GM13977 (cell line): ENCODE results near the gene CRYBA4.

Source experiments
- DNase-seq: peaks from one replicate; pipeline ENCODE4 v3.0.0; 2012; ENCODE audit warnings: low spot score
- CTCF ChIP-seq: IDR thresholded peaks from 2 replicates; pipeline ENCODE4 v1.5.1; 2012; ENCODE audit warnings: mild to moderate bottlenecking, control low read depth; ENCODE audit not compliant: insufficient read depth; ENCODE audit errors: extremely low read depth, missing control alignments
- in situ Hi-C: fragments of 300-500 bp; cut with MboI; formaldehyde crosslinking; loops from one replicate; pipeline ENCODE4 v1.12.0; 2022; ENCODE audit warnings: low sequenced_read_pairs, low pct_unique_long_range_greater_than_20kb, mixed read lengths, inconsistent platforms; ENCODE audit not compliant: unreplicated experiment

The CRYBA4 gene

DNA sequence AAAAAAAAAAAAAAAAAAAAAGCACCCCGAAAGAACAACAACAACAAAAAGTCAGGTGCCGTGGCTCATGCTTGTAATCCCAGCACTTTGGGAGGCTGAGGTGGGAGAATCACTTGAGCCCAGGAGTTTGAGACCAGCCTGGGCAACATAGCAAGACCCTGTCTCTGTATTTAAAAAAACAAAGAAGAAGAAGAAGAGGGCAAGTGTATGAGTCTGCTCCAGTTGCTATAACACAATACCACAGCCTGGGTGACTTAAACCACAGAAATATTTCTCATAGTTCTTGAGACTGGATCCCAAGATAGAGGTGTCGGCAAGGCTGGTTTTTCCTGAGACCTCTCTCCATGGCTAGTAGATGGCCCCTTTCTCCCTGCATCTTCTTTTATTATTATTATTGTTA, 12.4 kb downstream of the CRYBA4 start:
- DNase-seq: no peak
- no peak for TF ChIP-seq CTCF
- in situ Hi-C loops: no loop called here

DNA sequence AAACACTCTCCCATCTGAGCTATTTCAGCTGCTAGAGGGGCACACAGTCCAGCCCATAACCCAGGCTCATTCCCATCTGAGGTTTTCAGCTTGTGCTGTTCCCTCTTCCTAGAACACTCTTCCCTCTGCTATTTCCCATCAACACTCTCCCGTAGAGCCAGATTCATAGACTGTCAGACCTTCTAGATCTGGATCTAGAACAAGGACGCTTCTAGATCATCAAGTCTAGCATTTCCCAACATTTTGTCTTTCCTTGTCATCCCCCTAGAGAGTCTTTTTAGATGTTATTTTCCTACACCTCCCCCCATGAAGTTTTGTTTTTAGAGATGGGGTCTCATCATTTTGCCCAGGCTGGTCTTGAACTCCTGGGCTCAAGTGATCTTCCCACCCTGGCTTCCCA, 13.4 kb downstream of the CRYBA4 start:
- no peak for DNase-seq
- no peak for TF ChIP-seq CTCF
- in situ Hi-C loops: no loop called here

DNA sequence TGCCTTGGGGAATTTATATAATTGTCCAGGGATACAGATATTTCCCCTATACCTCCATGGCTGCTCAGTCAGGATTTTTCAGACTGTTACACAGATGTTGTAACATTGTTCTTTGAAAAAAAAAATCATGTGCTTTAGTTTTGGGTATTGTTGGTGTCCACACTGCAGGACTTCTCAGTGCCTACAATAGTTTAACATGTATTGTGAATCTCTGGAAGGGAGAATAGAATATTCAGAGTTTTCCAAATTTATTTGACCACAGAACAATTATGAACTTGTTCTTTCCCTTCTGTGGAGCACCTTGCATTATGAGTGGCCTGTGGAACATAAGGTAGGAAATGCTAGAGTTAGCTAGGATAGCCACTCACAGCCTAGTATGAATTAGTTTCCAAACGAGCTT, 14.5 kb downstream of the CRYBA4 start:
- in situ Hi-C loops: no loop called here
- TF ChIP-seq CTCF: no peak
- DNase-seq: no peak

DNA sequence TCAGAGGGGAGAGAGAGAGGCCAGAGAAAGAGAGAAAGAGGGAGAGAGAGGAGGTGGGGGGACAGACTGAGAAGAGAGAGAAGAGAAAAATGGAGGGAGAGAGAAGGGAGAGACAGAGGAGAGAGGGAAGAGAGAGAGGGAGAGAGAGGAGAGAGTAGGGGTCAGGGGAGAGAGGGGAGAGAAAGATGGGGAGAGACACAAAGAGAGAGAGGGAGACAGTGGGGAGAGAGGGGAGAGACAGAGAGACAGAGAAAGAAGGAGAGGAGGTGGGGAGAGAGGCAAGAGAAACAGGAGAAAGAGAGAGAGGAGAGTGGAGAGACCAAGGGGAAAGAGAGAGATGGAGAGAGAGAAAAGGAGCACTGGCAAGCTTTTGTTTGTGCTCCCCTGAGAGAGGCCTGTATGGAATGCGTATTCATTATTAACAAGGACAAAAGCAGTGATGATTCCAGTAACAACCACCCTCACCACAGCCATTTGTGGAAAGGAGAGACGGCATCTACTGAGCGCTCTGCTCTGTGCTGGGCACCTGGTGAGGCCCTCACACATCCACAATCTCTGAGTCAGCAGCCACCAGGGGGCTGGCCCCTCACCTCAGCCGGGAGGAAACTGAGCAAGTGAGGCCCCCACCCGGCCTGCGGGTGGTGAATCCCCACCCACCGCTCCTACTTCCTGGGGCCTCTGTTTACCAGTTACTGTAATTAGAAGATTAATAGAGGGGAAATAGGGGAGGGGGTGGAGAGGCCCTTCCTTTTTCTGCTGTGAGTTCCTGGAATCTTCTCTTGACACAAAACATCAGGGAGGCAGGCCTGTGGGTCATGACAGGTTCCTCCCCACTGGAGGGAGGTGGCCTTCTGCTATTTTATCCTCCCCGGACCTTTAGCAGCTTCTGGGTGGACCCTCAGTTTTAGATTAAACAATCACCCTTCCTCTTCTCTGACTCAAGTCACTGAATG, 21.0 kb downstream of the CRYBA4 start:
- in situ Hi-C loops: no loop called here
- peak; percentile 73 for DNase-seq
- peak; percentile 44 for TF ChIP-seq CTCF

DNA sequence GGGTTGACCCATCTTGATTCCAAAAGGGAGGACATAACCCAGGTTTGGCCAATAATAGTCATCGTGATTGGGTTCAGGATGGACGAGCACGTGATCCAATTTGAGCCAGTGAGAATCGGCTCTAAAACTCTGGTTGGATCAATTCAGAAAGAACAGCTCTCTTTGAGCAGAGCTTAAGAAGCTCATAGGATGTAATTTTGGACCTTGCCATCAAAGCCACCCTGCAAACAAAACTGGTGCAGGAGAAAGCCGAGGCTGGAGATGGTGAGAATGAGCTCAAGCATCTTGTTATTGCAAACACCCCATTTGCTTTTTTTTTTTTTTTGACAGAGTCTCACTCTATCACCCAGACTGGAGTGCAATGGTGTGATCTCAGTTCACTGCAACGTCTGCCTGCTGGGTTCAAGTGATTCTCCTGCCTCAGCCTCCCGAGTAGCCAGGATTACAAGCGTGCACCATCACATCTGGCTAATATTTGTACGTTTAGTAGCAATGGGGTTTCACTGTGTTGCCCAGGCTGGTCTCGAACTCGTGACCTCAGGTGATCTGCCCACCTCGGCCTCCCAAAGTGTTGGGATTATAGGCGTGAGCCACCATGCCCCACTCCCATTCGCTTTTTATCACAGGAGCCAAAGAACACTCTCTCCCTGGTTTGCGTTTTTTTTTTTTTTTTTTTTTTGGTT, 21.8 kb downstream of the CRYBA4 start:
- TF ChIP-seq CTCF: no peak
- in situ Hi-C loops: no loop called here
- no peak for DNase-seq

DNA sequence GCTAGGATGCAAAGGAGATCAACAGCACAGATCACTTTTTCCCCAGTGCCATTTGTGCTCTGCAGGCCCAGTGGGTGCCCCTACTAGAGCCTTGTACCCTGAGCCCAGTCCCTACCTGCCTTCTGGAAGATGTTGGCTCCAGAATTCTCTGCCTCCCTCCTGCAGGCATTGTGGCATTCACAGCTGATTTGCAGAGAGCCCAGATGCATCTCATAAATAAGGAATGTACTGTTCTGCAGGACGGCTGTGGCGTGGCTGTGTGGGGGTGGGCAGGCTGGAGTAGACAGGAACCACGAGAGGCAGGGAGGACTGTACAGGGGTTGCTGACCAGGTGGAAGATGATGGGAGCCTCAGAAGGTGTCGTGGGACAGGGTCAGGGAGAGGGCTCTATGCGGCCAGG, 24.4 kb downstream of the CRYBA4 start:
- no peak for DNase-seq
- in situ Hi-C loops: no loop called here
- TF ChIP-seq CTCF: no peak
